LNCAP (cell line): ENCODE measurements around the gene ZFP62.

Source experiments
- TF ChIP-seq, protein P1 (sequence below): fragments of 450-650 bp; IDR thresholded peaks from 2 replicates; pipeline ENCODE4 v1.5.1; 2017; ENCODE audit warnings: mild to moderate bottlenecking

Gene ZFP62

GRCh38 chr5:180848265-180848664 is 12.8 kb downstream of the ZFP62 start:
- TF ChIP-seq, protein P1, sequence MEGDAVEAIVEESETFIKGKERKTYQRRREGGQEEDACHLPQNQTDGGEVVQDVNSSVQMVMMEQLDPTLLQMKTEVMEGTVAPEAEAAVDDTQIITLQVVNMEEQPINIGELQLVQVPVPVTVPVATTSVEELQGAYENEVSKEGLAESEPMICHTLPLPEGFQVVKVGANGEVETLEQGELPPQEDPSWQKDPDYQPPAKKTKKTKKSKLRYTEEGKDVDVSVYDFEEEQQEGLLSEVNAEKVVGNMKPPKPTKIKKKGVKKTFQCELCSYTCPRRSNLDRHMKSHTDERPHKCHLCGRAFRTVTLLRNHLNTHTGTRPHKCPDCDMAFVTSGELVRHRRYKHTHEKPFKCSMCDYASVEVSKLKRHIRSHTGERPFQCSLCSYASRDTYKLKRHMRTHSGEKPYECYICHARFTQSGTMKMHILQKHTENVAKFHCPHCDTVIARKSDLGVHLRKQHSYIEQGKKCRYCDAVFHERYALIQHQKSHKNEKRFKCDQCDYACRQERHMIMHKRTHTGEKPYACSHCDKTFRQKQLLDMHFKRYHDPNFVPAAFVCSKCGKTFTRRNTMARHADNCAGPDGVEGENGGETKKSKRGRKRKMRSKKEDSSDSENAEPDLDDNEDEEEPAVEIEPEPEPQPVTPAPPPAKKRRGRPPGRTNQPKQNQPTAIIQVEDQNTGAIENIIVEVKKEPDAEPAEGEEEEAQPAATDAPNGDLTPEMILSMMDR, result no peak

- TF ChIP-seq, protein P1, result no peak
Measured at GRCh38 chr5:180847026-180847425, 14.1 kb downstream of the ZFP62 start.

GRCh38 chr5:180844858-180845257 is 16.2 kb downstream of the ZFP62 start:
- TF ChIP-seq, protein P1, result no peak

- TF ChIP-seq, protein P1, result no peak
Measured at GRCh38 chr5:180844432-180844831, 16.6 kb downstream of the ZFP62 start.

- TF ChIP-seq, protein P1, result no peak
Measured at GRCh38 chr5:180839935-180840334, 21.1 kb downstream of the ZFP62 start.

- TF ChIP-seq, protein P1, result no peak
Measured at GRCh38 chr5:180839227-180839626, 21.8 kb downstream of the ZFP62 start.

- TF ChIP-seq, protein P1, result no peak
Measured at GRCh38 chr5:180837478-180837877, 23.6 kb downstream of the ZFP62 start.

GRCh38 chr5:180832638-180833068 is 28.4 kb downstream of the ZFP62 start:
- TF ChIP-seq, protein P1, result no peak
